Endothelial cell of umbilical vein (primary cell): Measurements from ENCODE around the gene CLEC18B. TPM values are rescaled to one million over a fixed set of nuclear protein-coding genes. Genes with fewer than 3 reads are reported as not detected.
"Not testable (repeated sequence)": the region's sequence is repeated elsewhere in the genome, so short reads cannot be mapped to it uniquely, and the experiment has no call there.

Experiments used
- BruUV-seq: library from RNA; stranded (reverse); fragments of 400-500 nt; replicated peaks from 2 replicates; lab custom pipeline; 2021; lab: Mats Ljungman, UMichigan
- CTCF ChIA-PET: fragments of 300-600, 350-600 bp; sonication (Branson Sonifier 250); formaldehyde crosslinking; loops from one replicate; lab custom pipeline; 2021; ENCODE audit warnings: antibody characterized with exemption, inconsistent platforms; lab: Charles Lee
- POLR2A ChIA-PET: fragments of 300-600, 350-600 bp; sonication (Branson Sonifier 250); formaldehyde crosslinking; loops from one replicate; lab custom pipeline; 2021; ENCODE audit warnings: antibody characterized with exemption, inconsistent platforms; lab: Charles Lee
- DNase-seq: peaks from one replicate; pipeline ENCODE4 v3.0.0-alpha.2; 2011; ENCODE audit warnings: low read depth, low spot score
- FAIRE-seq: peaks from 2 replicates; lab custom pipeline; 2011; peaks lifted over from hg19 to GRCh38; lab: Jason Lieb, UNC
- H2AFZ ChIP-seq: 2 replicates; pipeline ENCODE4 v1.6.0; 2012; ENCODE audit warnings: low read depth, low read length, control low read depth, inconsistent platforms
- H3K27ac ChIP-seq: 2 replicates; pipeline ENCODE4 v1.5.1; 2011; ENCODE audit warnings: low read depth, mild to moderate bottlenecking, control low read depth, low read length, moderate library complexity; ENCODE audit not compliant: insufficient read depth
- H3K27me3 ChIP-seq, 2 experiments: 2 replicates each; pipeline versions ENCODE4 v1.6.0 to v1.6.1; 2011; ENCODE audit warnings: low read length in 2 of 2, mixed read lengths in 1 of 2; ENCODE audit not compliant: control insufficient read depth in 2 of 2, insufficient read depth in 2 of 2
- H3K36me3 ChIP-seq, 2 experiments: 2 replicates in 1 of 2; 3 replicates in 1 of 2; pipeline ENCODE4 v1.5.1; 2011; ENCODE audit warnings: low read length in 2 of 2, mild to moderate bottlenecking in 1 of 2, moderate library complexity in 1 of 2; ENCODE audit not compliant: control insufficient read depth in 2 of 2, insufficient read depth in 2 of 2; ENCODE audit errors: extremely low read depth in 1 of 2
- H3K4me1 ChIP-seq: 3 replicates; pipeline ENCODE4 v1.5.1; 2011; ENCODE audit warnings: mild to moderate bottlenecking, low read length; ENCODE audit not compliant: control insufficient read depth, insufficient read depth; ENCODE audit errors: extremely low read depth
- H3K4me2 ChIP-seq: 2 replicates; pipeline ENCODE4 v1.6.1; 2011; ENCODE audit warnings: low read length, control low read depth, mixed read lengths; ENCODE audit not compliant: insufficient read depth
- H3K4me3 ChIP-seq, 3 experiments: fragments of 200-600 bp in 1 of 3; sonication (generic), shearing (Covaris generic) in 1 of 3; replicated peaks in 1 of 3; 2 replicates each; pipeline ENCODE4 v1.5.1; 2011 to 2016; ENCODE audit warnings: control low read depth in 3 of 3, low read length in 3 of 3, mild to moderate bottlenecking in 2 of 3, inconsistent platforms in 1 of 3, low read depth in 1 of 3, moderate library complexity in 1 of 3; ENCODE audit not compliant: insufficient read depth in 1 of 3
- H3K79me2 ChIP-seq: 2 replicates; pipeline ENCODE4 v1.6.0; 2012; ENCODE audit warnings: low read length, inconsistent platforms; ENCODE audit not compliant: control insufficient read depth, insufficient read depth
- H3K9ac ChIP-seq: replicated peaks from 2 replicates; pipeline ENCODE3; 2011; ENCODE audit warnings: low read length, control low read depth; ENCODE audit not compliant: insufficient read depth; ENCODE audit errors: extremely low read depth
- H3K9me1 ChIP-seq: replicated peaks from 3 replicates; pipeline ENCODE4 v1.6.0; 2011; ENCODE audit warnings: mild to moderate bottlenecking, low read length; ENCODE audit not compliant: control insufficient read depth, insufficient read depth; ENCODE audit errors: extremely low read depth
- H3K9me3 ChIP-seq: replicated peaks from 2 replicates; pipeline ENCODE4 v1.5.1; 2012; ENCODE audit warnings: low read length, inconsistent platforms; ENCODE audit not compliant: control insufficient read depth, insufficient read depth
- H4K20me1 ChIP-seq: replicated peaks from 2 replicates; pipeline ENCODE3; 2011; ENCODE audit warnings: mild to moderate bottlenecking, low read length; ENCODE audit not compliant: control insufficient read depth, insufficient read depth; ENCODE audit errors: extremely low read depth
- dilution Hi-C: fragments of 300-500 bp; cut with MboI; formaldehyde crosslinking; loops from one replicate; pipeline ENCODE4 v1.15.0; 2019; ENCODE audit warnings: low sequenced_read_pairs; ENCODE audit not compliant: extremely low pct_ligation_motif_present
- intact Hi-C: fragments of 100-400 bp; cut with micrococcal nuclease; formaldehyde crosslinking; loops from one replicate; pipeline ENCODE4 v1.10.0; 2022
- polyA plus RNA-seq, 4 experiments: library from polyadenylated mRNA; depleted of rRNA in 3 of 4; stranded (reverse) in 3 of 4; unstranded in 1 of 4; fragments of >200 nt; gene quantifications; 2 replicates each; pipeline versions ENCODE4 v1.2.1 to v1.2.3, GENCODE V29; 2011 to 2012; ENCODE audit warnings: missing spikeins in 1 of 4
- total RNA-seq: library from RNA; stranded (reverse); gene quantifications from 2 replicates; pipeline ENCODE4 v1.2.3, GENCODE V29; 2021

Gene CLEC18B
- total and polyA plus RNA-seq, 2 donors (not counting 3 experiments of a cell fraction or from before 2014, with no cell fraction given) = 0.49 TPM; not detected in 1

DNA sequence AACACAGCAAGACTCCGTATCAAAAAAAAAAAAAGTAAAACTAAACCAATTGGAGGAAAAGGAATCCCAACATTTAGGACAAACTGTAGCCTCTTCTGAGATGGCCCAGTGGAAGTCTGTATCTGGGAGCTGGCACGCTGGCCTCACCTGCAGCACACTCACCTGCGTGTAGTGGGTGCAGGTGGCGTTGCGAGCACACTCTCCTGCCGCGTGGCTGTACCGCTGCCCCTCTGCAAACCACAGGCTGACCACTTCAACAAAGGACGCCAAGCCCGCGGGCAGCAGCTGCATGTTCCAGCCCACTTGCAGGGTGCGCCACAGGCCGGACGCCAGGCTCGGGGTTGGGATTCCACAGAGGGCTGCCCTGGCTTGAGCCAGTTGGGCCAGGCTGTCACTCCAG, 3.4 kb downstream of the CLEC18B start:
- POLR2A ChIA-PET, CTCF ChIA-PET: not testable (repeated sequence)

DNA sequence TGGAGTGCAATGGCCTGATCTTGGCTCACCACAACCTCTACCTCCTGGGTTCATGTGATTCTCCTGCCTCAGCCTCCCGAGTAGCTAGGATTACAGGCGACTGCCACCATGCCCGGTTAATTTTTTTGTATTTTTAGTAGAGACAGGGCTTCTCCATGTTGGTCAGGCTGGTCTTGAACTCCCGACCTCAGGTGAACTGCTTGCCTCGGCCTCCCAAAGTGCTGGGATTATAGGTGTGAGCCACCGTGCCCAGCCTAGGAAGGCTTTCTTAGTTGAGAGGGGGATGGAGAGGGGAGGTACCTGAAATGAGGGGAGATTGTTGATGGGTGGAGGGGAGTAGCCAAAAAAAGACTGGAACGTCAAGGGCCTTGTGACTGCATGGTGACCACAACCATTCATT, 7.4 kb downstream of the CLEC18B start:
- H3K4me1 ChIP-seq, H3K4me2 ChIP-seq, H3K9me1 ChIP-seq, H3K27ac ChIP-seq, POLR2A ChIA-PET, H3K9me3 ChIP-seq, H3K27me3 ChIP-seq, H3K9ac ChIP-seq, H3K79me2 ChIP-seq, BruUV-seq, intact Hi-C loops, DNase-seq, H4K20me1 ChIP-seq, H3K36me3 ChIP-seq, FAIRE-seq, H2AFZ ChIP-seq, H3K4me3 ChIP-seq, CTCF ChIA-PET, dilution Hi-C loops: not testable (repeated sequence)

More for the DNA sequence above, 3.4 kb downstream of the CLEC18B start:
- FAIRE-seq, H3K9me1 ChIP-seq, H2AFZ ChIP-seq, H3K4me1 ChIP-seq, H3K27me3 ChIP-seq, intact Hi-C loops, DNase-seq, H3K4me3 ChIP-seq, BruUV-seq, H3K79me2 ChIP-seq, dilution Hi-C loops, H3K9me3 ChIP-seq, H3K4me2 ChIP-seq, H3K9ac ChIP-seq, H4K20me1 ChIP-seq, H3K27ac ChIP-seq, H3K36me3 ChIP-seq: not testable (repeated sequence)

DNA sequence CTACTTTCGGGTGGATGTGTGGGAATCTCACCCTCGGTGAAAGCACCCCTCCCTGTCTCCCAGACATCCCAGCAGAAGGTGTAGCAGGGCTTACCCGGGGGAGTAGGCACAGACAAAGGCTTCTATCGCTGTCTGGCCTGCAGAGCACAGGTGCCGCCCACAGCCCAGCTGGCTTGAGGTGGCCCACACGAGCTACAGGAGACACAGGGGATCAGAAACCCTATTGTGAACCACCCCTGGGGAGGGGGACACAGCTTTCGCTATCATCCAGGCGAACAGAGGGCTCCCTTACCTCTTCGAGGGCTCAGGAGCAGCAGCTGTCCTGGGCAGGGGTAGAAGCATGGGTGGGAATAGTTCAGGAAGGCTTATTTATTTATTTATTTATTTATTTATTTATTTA, 7.8 kb downstream of the CLEC18B start:
- BruUV-seq, H3K27ac ChIP-seq, H3K4me3 ChIP-seq, POLR2A ChIA-PET, H3K36me3 ChIP-seq, FAIRE-seq, H3K27me3 ChIP-seq, H3K4me1 ChIP-seq, intact Hi-C loops, CTCF ChIA-PET, dilution Hi-C loops, DNase-seq, H3K79me2 ChIP-seq, H4K20me1 ChIP-seq, H3K4me2 ChIP-seq, H3K9me1 ChIP-seq, H3K9me3 ChIP-seq, H3K9ac ChIP-seq, H2AFZ ChIP-seq: not testable (repeated sequence)

DNA sequence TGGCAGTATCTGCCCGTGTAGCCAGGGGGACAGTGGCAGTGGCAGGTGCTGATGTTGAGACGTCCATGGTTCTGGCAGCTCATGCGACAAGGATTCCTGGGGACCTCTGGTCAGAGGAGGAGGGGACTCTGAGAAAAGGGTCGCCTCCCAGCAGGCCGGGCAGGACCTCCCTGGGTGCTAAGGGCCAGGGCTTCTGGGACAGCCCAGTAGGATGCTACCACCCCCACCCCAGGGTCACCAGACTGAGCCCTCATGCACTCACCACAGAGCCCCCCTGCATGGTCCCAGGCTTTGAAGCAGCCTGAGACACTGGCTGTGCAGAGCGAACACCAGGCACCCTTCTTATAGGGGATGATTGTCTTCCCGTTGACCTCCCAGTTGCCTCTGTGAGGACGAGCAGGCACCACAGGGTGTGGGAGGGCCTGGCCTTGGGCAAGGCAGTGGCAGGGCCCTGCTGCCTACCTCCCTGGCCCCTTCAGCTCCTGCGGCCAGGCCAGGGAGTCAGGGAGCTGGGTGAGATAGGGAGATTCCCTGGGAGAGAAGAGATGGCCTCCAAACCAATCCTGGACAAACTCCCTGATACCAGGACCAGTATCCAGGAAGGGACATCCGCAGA, 8.4 kb downstream of the CLEC18B start:
- POLR2A ChIA-PET, intact Hi-C loops, H3K4me3 ChIP-seq, H3K27me3 ChIP-seq, H3K9me1 ChIP-seq, H3K9ac ChIP-seq, BruUV-seq, H4K20me1 ChIP-seq, dilution Hi-C loops, H3K4me2 ChIP-seq, FAIRE-seq, H2AFZ ChIP-seq, H3K4me1 ChIP-seq, H3K36me3 ChIP-seq, H3K9me3 ChIP-seq, H3K27ac ChIP-seq, CTCF ChIA-PET, DNase-seq, H3K79me2 ChIP-seq: not testable (repeated sequence)
